GM21515 (cell line): ENCODE data around the gene CELF6.
"Not testable (repeated sequence)": the region's sequence is repeated elsewhere in the genome, so short reads cannot be mapped to it uniquely, and the experiment has no call there.

ENCODE experiments used
- ATAC-seq: cut with Tn5 transposase; IDR thresholded peaks from one replicate; pipeline ENCODE4 v1.9.1; 2021; ENCODE audit not compliant: unreplicated experiment

Gene CELF6

GRCh38 chr15:72318408-72318942 lies 1.5 kb downstream of the CELF6 start:
- ATAC-seq: no peak

GRCh38 chr15:72315706-72316370 lies 4.1 kb downstream of the CELF6 start:
- ATAC-seq: no peak

- no peak for ATAC-seq
Observed at GRCh38 chr15:72313881-72314280, 6.1 kb downstream of the CELF6 start.

GRCh38 chr15:72313448-72313840 lies 6.5 kb downstream of the CELF6 start:
- no peak for ATAC-seq

GRCh38 chr15:72312605-72313447 lies 7.1 kb downstream of the CELF6 start:
- ATAC-seq: peak; percentile 82

- no peak for ATAC-seq
Observed at GRCh38 chr15:72307026-72307425, 12.9 kb downstream of the CELF6 start.

- no peak for ATAC-seq
Observed at GRCh38 chr15:72306211-72306785, 13.7 kb downstream of the CELF6 start.

GRCh38 chr15:72304596-72304995 lies 15.4 kb downstream of the CELF6 start:
- ATAC-seq: no peak

GRCh38 chr15:72302955-72303354 lies 17.0 kb downstream of the CELF6 start:
- ATAC-seq: no peak

GRCh38 chr15:72289597-72290325 lies 30.2 kb downstream of the CELF6 start:
- ATAC-seq: no peak

- no peak for ATAC-seq
Observed at GRCh38 chr15:72288796-72289596, 31.0 kb downstream of the CELF6 start.

- ATAC-seq: no peak
Observed at GRCh38 chr15:72285927-72286516, 33.9 kb downstream of the CELF6 start.

GRCh38 chr15:72285402-72285801 lies 34.6 kb downstream of the CELF6 start:
- ATAC-seq: no peak

GRCh38 chr15:72284781-72285180 lies 35.2 kb downstream of the CELF6 start:
- ATAC-seq: no peak

GRCh38 chr15:72281713-72282112 lies 38.2 kb downstream of the CELF6 start:
- no peak for ATAC-seq

GRCh38 chr15:72280751-72281150 lies 39.2 kb downstream of the CELF6 start:
- ATAC-seq: no peak

GRCh38 chr15:72278737-72279136 lies 41.2 kb downstream of the CELF6 start:
- no peak for ATAC-seq

GRCh38 chr15:72276326-72276700 lies 43.6 kb downstream of the CELF6 start:
- ATAC-seq: no peak

GRCh38 chr15:72275635-72276325 lies 44.2 kb downstream of the CELF6 start:
- ATAC-seq: not testable (repeated sequence)
